ENCODE data around the gene CCDC157.

The CCDC157 gene

DNA sequence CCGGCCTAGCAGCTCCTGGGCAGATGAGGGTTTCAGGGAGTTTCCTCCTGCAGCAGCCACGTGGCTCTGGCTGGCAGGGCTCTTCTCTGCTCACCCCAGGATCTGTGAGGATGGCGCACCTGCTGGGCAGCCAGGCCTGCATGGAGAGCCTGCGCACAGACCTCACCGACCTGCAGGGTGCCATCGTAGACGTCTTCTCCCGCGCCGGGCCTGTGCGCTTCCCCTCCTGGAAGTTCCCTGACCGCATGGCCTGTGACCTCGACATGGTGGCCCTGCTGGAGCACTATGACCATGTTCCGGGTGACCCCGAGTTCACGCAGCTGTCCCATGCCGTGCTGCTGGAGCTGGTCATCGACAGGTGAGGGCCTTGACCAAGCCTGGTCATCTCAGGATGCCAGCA, 9.1 kb downstream of the CCDC157 start:
- Histone ChIP-seq H4K20me1 (ENCODE audit: insufficient read depth, low read length) (no peaks in the 10 kb centered on the region), H3K27me3 (ENCODE audit: insufficient read depth, low read length) (no peaks in the 10 kb centered on the region; the same call in 1 of the 2 replicates), H3K36me3 (ENCODE audit: insufficient read depth, low read length) (no peaks in the 10 kb centered on the region), H3K9me3 (ENCODE audit: low read length) (no peaks in the 10 kb centered on the region), H3K4me2 (ENCODE audit: low read length) (no peak overlapping the region), H3K9me2 (ENCODE audit: low read depth, low read length) (no peaks in the 10 kb centered on the region), H3F3A (ENCODE audit: insufficient read depth, low read length) (no peaks in the 10 kb centered on the region), H2AFZ (ENCODE audit: low read length) (no peak overlapping the region), H3K4me3 (ENCODE audit: low read depth, low read length, poor library complexity, severe bottlenecking) (no peak overlapping the region), H3K9ac (ENCODE audit: low read length) (no peak overlapping the region), H3K4me1 (ENCODE audit: insufficient read depth, low read length, severe bottlenecking) (no peaks in the 10 kb centered on the region), H3K27ac (ENCODE audit: low read depth, low read length, poor library complexity, severe bottlenecking) (no peak overlapping the region), H3K79me2 (ENCODE audit: insufficient read depth, low read length) (no peaks in the 10 kb centered on the region)
- TF ChIP-seq EZH2 (IDR thresholded peaks at IDR 0.05; ENCODE audit: borderline replicate concordance, low read length): no peak
- TF ChIP-seq, protein P1, sequence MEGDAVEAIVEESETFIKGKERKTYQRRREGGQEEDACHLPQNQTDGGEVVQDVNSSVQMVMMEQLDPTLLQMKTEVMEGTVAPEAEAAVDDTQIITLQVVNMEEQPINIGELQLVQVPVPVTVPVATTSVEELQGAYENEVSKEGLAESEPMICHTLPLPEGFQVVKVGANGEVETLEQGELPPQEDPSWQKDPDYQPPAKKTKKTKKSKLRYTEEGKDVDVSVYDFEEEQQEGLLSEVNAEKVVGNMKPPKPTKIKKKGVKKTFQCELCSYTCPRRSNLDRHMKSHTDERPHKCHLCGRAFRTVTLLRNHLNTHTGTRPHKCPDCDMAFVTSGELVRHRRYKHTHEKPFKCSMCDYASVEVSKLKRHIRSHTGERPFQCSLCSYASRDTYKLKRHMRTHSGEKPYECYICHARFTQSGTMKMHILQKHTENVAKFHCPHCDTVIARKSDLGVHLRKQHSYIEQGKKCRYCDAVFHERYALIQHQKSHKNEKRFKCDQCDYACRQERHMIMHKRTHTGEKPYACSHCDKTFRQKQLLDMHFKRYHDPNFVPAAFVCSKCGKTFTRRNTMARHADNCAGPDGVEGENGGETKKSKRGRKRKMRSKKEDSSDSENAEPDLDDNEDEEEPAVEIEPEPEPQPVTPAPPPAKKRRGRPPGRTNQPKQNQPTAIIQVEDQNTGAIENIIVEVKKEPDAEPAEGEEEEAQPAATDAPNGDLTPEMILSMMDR (IDR thresholded peaks at IDR 0.05; ENCODE audit: low read length): no peak

DNA sequence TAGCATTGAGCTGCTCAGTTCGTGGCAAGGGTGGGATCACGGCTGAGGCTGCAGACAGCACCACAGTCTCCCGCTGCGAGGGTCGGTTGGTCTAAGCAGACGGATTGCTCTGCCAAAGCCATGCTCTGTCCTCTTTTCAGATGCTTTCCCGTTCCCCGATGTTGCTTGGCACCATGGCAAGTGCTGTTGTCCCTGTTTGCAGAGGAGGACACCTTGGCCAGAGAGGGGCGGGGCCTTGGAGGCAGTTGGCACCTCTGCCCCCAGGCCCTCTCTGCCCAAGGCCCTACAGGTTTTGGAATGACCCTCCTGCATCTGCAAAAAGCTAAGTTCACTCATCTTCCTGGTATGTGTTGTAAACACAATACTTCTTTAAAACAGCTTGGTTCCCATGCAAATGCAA, 11.6 kb downstream of the CCDC157 start:
- no peak overlapping the region for H2AFZ ChIP-seq (ENCODE audit: low read length)
- H3K4me3 ChIP-seq (ENCODE audit: low read depth, low read length, poor library complexity, severe bottlenecking): no peak overlapping the region
- no peaks in the 10 kb centered on the region; the same call in 1 of the 2 replicates for H3K27me3 ChIP-seq (ENCODE audit: insufficient read depth, low read length)
- no peak overlapping the region for H3K4me2 ChIP-seq (ENCODE audit: low read length)
- no peak overlapping the region for H3K9ac ChIP-seq (ENCODE audit: low read length)
- no peaks in the 10 kb centered on the region for H3K9me3 ChIP-seq (ENCODE audit: low read length)
- no peaks in the 10 kb centered on the region for H4K20me1 ChIP-seq (ENCODE audit: insufficient read depth, low read length)
- TF ChIP-seq, protein P1 (IDR thresholded peaks at IDR 0.05; ENCODE audit: low read length): no peak
- no peak for TF ChIP-seq EZH2 (IDR thresholded peaks at IDR 0.05; ENCODE audit: borderline replicate concordance, low read length)
- H3K79me2 ChIP-seq (ENCODE audit: insufficient read depth, low read length): no peaks in the 10 kb centered on the region
- no peaks in the 10 kb centered on the region for H3K4me1 ChIP-seq (ENCODE audit: insufficient read depth, low read length, severe bottlenecking)
- no peaks in the 10 kb centered on the region for H3K36me3 ChIP-seq (ENCODE audit: insufficient read depth, low read length)
- H3F3A ChIP-seq (ENCODE audit: insufficient read depth, low read length): no peaks in the 10 kb centered on the region
- H3K27ac ChIP-seq (ENCODE audit: low read depth, low read length, poor library complexity, severe bottlenecking): no peak overlapping the region
- H3K9me2 ChIP-seq (ENCODE audit: low read depth, low read length): no peaks in the 10 kb centered on the region

DNA sequence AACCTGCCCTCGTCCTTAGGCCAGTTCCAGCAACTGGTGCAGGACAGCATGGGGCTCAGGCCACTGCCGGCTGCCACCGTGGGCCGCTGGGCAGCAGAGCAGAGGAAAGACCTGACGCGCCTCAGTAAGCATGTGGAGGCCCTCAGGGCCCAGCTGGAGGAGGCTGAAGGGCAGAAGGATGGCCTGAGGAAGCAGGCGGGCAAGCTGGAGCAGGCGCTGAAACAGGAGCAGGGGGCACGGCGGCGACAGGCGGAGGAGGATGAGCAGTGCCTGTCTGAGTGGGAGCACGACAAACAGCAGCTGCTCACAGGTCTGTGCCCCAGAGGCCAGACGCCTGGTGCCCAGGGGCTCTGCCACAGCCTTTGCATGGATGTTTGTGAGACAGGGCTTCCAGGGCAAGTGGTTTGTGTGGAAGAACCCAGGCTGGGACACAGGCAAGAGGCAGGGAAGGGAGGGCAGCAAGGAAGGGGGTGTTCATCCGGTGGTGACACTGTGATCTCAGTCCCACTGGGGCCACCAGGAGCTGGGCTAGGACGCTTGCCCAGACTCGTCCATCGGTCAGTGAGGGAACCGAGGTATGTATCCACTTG, 13.9 kb downstream of the CCDC157 start:
- Histone ChIP-seq H3K4me2 (ENCODE audit: low read length) (no peak overlapping the region), H3K36me3 (ENCODE audit: insufficient read depth, low read length) (no peaks in the 10 kb centered on the region), H2AFZ (ENCODE audit: low read length) (no peak overlapping the region), H3K27ac (ENCODE audit: low read depth, low read length, poor library complexity, severe bottlenecking) (no peak overlapping the region), H3K9me3 (ENCODE audit: low read length) (no peaks in the 10 kb centered on the region), H4K20me1 (ENCODE audit: insufficient read depth, low read length) (no peaks in the 10 kb centered on the region), H3K27me3 (ENCODE audit: insufficient read depth, low read length) (peaks cover 4% of the 10 kb centered on the region; the same call in 1 of the 2 replicates), H3K79me2 (ENCODE audit: insufficient read depth, low read length) (no peaks in the 10 kb centered on the region), H3K4me3 (ENCODE audit: low read depth, low read length, poor library complexity, severe bottlenecking) (no peak overlapping the region), H3K9ac (ENCODE audit: low read length) (no peak overlapping the region), H3F3A (ENCODE audit: insufficient read depth, low read length) (no peaks in the 10 kb centered on the region), H3K9me2 (ENCODE audit: low read depth, low read length) (no peaks in the 10 kb centered on the region), H3K4me1 (ENCODE audit: insufficient read depth, low read length, severe bottlenecking) (no peaks in the 10 kb centered on the region)
- TF ChIP-seq, protein P1 (IDR thresholded peaks at IDR 0.05; ENCODE audit: low read length): no peak
- TF ChIP-seq EZH2 (IDR thresholded peaks at IDR 0.05; ENCODE audit: borderline replicate concordance, low read length): no peak
